K562 (cell line): Measurements from ENCODE around the gene OSCP1. TPM values are rescaled to one million over a fixed set of nuclear protein-coding genes. Genes with fewer than 3 reads are reported as not detected.

ENCODE experiments used
- ATAC-seq: fragments of 200-7000 bp; cut with Tn5 transposase; 3 replicates; pipeline ENCODE4 v1.9.1; 2020; ENCODE audit warnings: moderate library complexity
- BruUV-seq: library from RNA; stranded (reverse); fragments of 400-500 nt; replicated peaks from 2 replicates; lab custom pipeline; 2021; lab: Mats Ljungman, UMichigan
- CTCF ChIA-PET: fragments of 300-600 bp; formaldehyde crosslinking; extraction: SDS; loops from one replicate; lab custom pipeline; 2021; ENCODE audit warnings: low intra/inter-chr PET ratio; lab: Yijun Ruan, JAX
- POLR2A ChIA-PET: fragments of 300-600, 350-650 bp; sonication (Branson Sonifier 250); formaldehyde crosslinking; extraction: SDS; loops from one replicate; lab custom pipeline; 2021; ENCODE audit warnings: antibody characterized with exemption, inconsistent platforms; lab: Yijun Ruan, JAX
- DNase-seq, 4 experiments: peaks; one replicate each; pipeline versions ENCODE4 v3.0.0 to v3.0.0-alpha.2; 2011 to 2018; ENCODE audit warnings: low spot score in 3 of 4, mixed read lengths in 3 of 4; ENCODE audit errors: extremely low read depth in 1 of 4
- FAIRE-seq: peaks from 2 replicates; lab custom pipeline; 2011; peaks lifted over from hg19 to GRCh38; lab: Jason Lieb, UNC
- H2AFZ ChIP-seq: 2 replicates; pipeline ENCODE4 v1.6.0; 2011; ENCODE audit warnings: low read depth, low read length, control low read depth, inconsistent platforms
- H3K27ac ChIP-seq: fragments of 200-600 bp; 3 replicates; pipeline ENCODE4 v1.8.0; 2011; ENCODE audit warnings: low read depth, mild to moderate bottlenecking, control low read depth, inconsistent platforms, low read length, moderate library complexity, mixed read lengths; ENCODE audit errors: extremely low read depth
- H3K27me3 ChIP-seq, 2 experiments: fragments of 300-600 bp in 1 of 2; 2 replicates in 1 of 2; 3 replicates in 1 of 2; pipeline versions ENCODE4 v1.6.0 to v1.8.0; 2011; ENCODE audit warnings: inconsistent platforms in 2 of 2, low read length in 2 of 2, mild to moderate bottlenecking in 1 of 2, mixed read lengths in 1 of 2, moderate library complexity in 1 of 2; ENCODE audit not compliant: control insufficient read depth in 2 of 2, insufficient read depth in 2 of 2
- H3K36me3 ChIP-seq: fragments of 300-600 bp; 3 replicates; pipeline ENCODE4 v1.8.0; 2011; ENCODE audit warnings: mild to moderate bottlenecking, low read length, inconsistent platforms; ENCODE audit not compliant: control insufficient read depth, insufficient read depth
- H3K4me1 ChIP-seq, 2 experiments: fragments of 200-600 bp in 1 of 2; replicated peaks in 1 of 2; 2 replicates in 1 of 2; 3 replicates in 1 of 2; pipeline versions ENCODE4 v1.5.1 to v1.8.0; 2011; ENCODE audit warnings: inconsistent platforms in 2 of 2, low read length in 2 of 2, mild to moderate bottlenecking in 1 of 2, mixed read lengths in 1 of 2, moderate library complexity in 1 of 2; ENCODE audit not compliant: control insufficient read depth in 2 of 2, insufficient read depth in 2 of 2
- H3K4me2 ChIP-seq: 2 replicates; pipeline ENCODE4 v1.6.1; 2011; ENCODE audit warnings: low read length, control low read depth, inconsistent platforms, mixed read lengths; ENCODE audit not compliant: insufficient read depth
- H3K4me3 ChIP-seq: fragments of 200-600 bp; sonication (generic), shearing (Covaris generic); 2 replicates; pipeline ENCODE4 v1.5.1; 2016; ENCODE audit warnings: control low read depth, inconsistent platforms
- H3K79me2 ChIP-seq: fragments of 200-600 bp; 3 replicates; pipeline ENCODE4 v1.8.0; 2011; ENCODE audit warnings: low read length, inconsistent platforms; ENCODE audit not compliant: control insufficient read depth, insufficient read depth
- H3K9ac ChIP-seq, 2 experiments: 2 replicates each; pipeline versions ENCODE4 v1.6.0 to v1.6.1; 2011; ENCODE audit warnings: low read depth in 2 of 2, low read length in 2 of 2, control low read depth in 1 of 2, inconsistent platforms in 1 of 2, mild to moderate bottlenecking in 1 of 2, mixed read lengths in 1 of 2; ENCODE audit not compliant: insufficient read depth in 1 of 2
- H3K9me1 ChIP-seq: one replicate; pipeline ENCODE4 v1.6.0; 2011; ENCODE audit warnings: inconsistent platforms, mild to moderate bottlenecking, low read length, moderate library complexity; ENCODE audit not compliant: control insufficient read depth, insufficient read depth
- H3K9me3 ChIP-seq: replicated peaks from 2 replicates; pipeline ENCODE4 v1.5.1; 2011; ENCODE audit warnings: low read depth, low read length, inconsistent platforms; ENCODE audit not compliant: control insufficient read depth, insufficient read depth
- H4K20me1 ChIP-seq: replicated peaks from 2 replicates; pipeline ENCODE4 v1.6.1; 2011; ENCODE audit warnings: low read length, inconsistent platforms, mixed read lengths; ENCODE audit not compliant: control insufficient read depth, insufficient read depth
- CBX3 ChIP-seq, 2 experiments: IDR thresholded peaks; 1 replicate in 1 of 2; 2 replicates in 1 of 2; pipeline ENCODE4 v1.6.1; 2012; ENCODE audit warnings: inconsistent platforms in 2 of 2, low read length in 2 of 2, borderline replicate concordance in 1 of 2, control low read depth in 1 of 2
- JUNB ChIP-seq: fragments of 450-650 bp; formaldehyde crosslinking; conservative IDR thresholded peaks from 2 replicates; pipeline ENCODE4 v1.4.0; 2020; ENCODE audit warnings: mild to moderate bottlenecking
- TRIM28 ChIP-seq: fragments of 450-650 bp; IDR thresholded peaks from 2 replicates; pipeline ENCODE4 v1.6.1; 2017
- ZNF124 ChIP-seq: sonication (generic); formaldehyde crosslinking; IDR thresholded peaks from 2 replicates; pipeline ENCODE4 v1.8.1; 2022; ENCODE audit warnings: missing genetic modification reagents
- ZSCAN29 ChIP-seq: fragments of 450-650 bp; IDR thresholded peaks from 2 replicates; pipeline ENCODE4 v1.6.1; 2017
- WGBS: fragments of 100-300 bp; shearing (Covaris generic); methylation state at CpG from one replicate; pipeline ENCODE4 v1.1.6; 2016; ENCODE audit warnings: low coverage, mixed read lengths; ENCODE audit not compliant: insufficient coverage; ENCODE audit errors: missing lambda C conversion rate; 5-methylcytosine and 5-hydroxymethylcytosine counted together
- in situ Hi-C: fragments of 300-500 bp; cut with MboI; formaldehyde crosslinking; loops from 4 replicates; pipeline ENCODE4 v1.15.0; 2018; ENCODE audit warnings: inconsistent platforms, mixed read lengths
- intact Hi-C: fragments of 100-400 bp; cut with micrococcal nuclease; formaldehyde crosslinking; loops from 2 replicates; pipeline ENCODE4 v1.14.2; 2022
- polyA plus RNA-seq, 8 experiments: library from polyadenylated mRNA; depleted of rRNA in 4 of 8; stranded (reverse) in 5 of 8; unstranded in 3 of 8; fragments of >200 nt; fragmentation: Nextera tagmentation in 2 of 8; fragmentation: Illumina TruSeq in 1 of 8; extraction: Ambion mirVana in 2 of 8; extraction: Trizol in 1 of 8; gene quantifications; 2 replicates each; pipeline versions ENCODE4 v1.2.1 to v1.2.3, GENCODE V29; 2011 to 2014; ENCODE audit warnings: inconsistent platforms in 1 of 8, missing spikeins in 1 of 8
- total RNA-seq, 7 experiments: library from RNA; depleted of rRNA in 6 of 7; stranded (reverse); fragments of >200 nt in 6 of 7; fragmentation: Illumina TruSeq in 2 of 7; extraction: Trizol in 2 of 7; gene quantifications; 2 replicates each; pipeline versions ENCODE4 v1.2.1 to v1.2.3, GENCODE V29; 2011 to 2021; ENCODE audit warnings: low replicate concordance in 1 of 7

The OSCP1 gene
- total and polyA plus RNA-seq, 9 of the 15 experiments (the other 6 are each of a cell fraction or from before 2014, with no cell fraction given), result 0.15 to 0.40 (median 0.33) TPM; not detected in 5

- H3K4me1 ChIP-seq, result peaks cover 7 to 8% of the 10 kb centered on the region in 2 experiments; a peak in 3 of 5 replicates
- H3K27ac ChIP-seq, result no peak overlapping the region
- H3K36me3 ChIP-seq, result 0 out of 3 replicates have a peak, but pooled peaks cover 4% of the 10 kb centered on the region
- no peaks in the 10 kb centered on the region for H3K27me3 ChIP-seq
- ATAC-seq, result no peak
- H3K4me2 ChIP-seq, result no peak overlapping the region
- H3K79me2 ChIP-seq, result no peaks in the 10 kb centered on the region
- H2AFZ ChIP-seq, result no peak overlapping the region
- BruUV-seq, result no TSS peak
- H3K4me3 ChIP-seq, result no peak overlapping the region
- in situ Hi-C loops, result no loop called here
- no peak for DNase-seq
- CTCF ChIA-PET, result no interaction called here
- 60% methylated on average over 4 of the region's 4 CpGs for WGBS
- H3K9me1 ChIP-seq, result no peaks in the 10 kb centered on the region
- 0 out of 2 replicates have a peak, but pooled peaks cover 4% of the 10 kb centered on the region for H3K9me3 ChIP-seq
- H4K20me1 ChIP-seq, result no peaks in the 10 kb centered on the region
- intact Hi-C loops, result no loop called here
- H3K9ac ChIP-seq, result no peak overlapping the region
- no peak for FAIRE-seq
- TF ChIP-seq JUNB (no peak), ZSCAN29 (no peak), ZNF124 (CRISPR knock-in tag) (peak; percentile 91), TRIM28 (0 out of 2 replicates have a peak, but pooled peaks have one; percentile 48), CBX3 (IDR thresholded peaks at IDR 0.05; ENCODE audit: borderline replicate concordance in 1 of 2, low read length in 2 of 2) (peak in 1 of 2 experiments; percentile 19; a peak in 1 of 3 replicates)
- POLR2A ChIA-PET, result interaction anchor here (0.6 to 1.2 kb wide), 2 partner anchors 26 to 51 kb away, joined by 3 read pairs; no protein-coding TSS in a partner anchor
Observed at GRCh38 chr1:36414384-36414783, 35.9 kb downstream of the OSCP1 start.
